Glomerular endothelial cell (primary cell): ENCODE data around the gene HNF4A. TPM values are rescaled to one million over a fixed set of nuclear protein-coding genes. Genes with fewer than 3 reads are reported as not detected.
"Not testable (repeated sequence)": the region's sequence is repeated elsewhere in the genome, so short reads cannot be mapped to it uniquely, and the experiment has no call there.

Experiments used
- DNase-seq: peaks from one replicate; pipeline ENCODE4 v3.0.0-alpha.2; 2011; ENCODE audit warnings: low read depth, low spot score; ENCODE audit errors: extremely low read depth
- total RNA-seq: library from RNA; depleted of rRNA; stranded (reverse); fragments of >200 nt; gene quantifications from 2 replicates; pipeline ENCODE4 v1.2.3, GENCODE V29; 2015

Gene HNF4A
- total RNA-seq, 1 donor from 2014 or later, result not detected

GRCh38 chr20:44344723-44345122 is 10.8 kb upstream of the HNF4A start:
- no peak for DNase-seq

DNA sequence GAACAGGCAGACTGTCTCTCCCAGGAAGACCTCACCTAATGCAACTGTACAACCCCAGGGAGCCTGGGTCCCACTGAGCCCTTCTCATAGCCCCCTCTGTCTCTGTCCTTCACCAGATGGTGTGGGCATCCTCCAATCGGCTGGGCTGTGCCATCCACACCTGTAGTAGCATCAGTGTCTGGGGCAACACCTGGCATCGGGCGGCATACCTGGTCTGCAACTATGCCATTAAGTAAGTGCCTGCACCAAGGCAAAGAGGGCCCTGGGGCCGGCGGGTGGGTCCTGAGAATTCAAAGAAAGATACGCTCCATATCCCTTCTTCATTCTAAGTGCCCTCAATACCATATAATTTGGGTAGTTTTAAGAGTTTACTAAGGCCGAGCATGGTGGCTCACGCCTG is 10.4 kb upstream of the HNF4A start:
- no peak for DNase-seq

GRCh38 chr20:44345941-44346340 is 9.6 kb upstream of the HNF4A start:
- DNase-seq, result not testable (repeated sequence)

DNA sequence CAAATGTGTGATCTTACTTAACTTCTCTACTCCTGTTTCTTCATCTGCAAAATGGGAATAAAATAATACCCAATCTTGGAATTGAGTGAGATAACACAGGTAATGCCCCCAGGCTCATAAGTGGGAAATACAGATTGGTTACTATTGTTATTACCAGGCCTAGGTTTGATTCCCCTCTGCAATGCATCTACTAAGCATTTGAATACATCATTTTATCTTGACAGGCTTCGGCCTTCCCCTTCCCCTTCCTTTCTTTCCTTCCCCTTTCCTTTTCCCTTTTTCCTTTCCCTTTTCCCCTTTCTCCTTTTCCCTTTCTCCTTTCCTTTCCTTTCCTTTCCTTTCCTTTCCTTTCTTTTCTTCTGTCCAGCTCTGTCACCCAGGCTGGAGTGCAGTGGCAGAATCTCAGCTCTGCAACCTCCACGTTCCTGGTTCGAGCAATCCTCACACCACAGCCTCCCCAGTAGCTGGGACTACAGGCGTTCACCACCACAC is 7.3 kb upstream of the HNF4A start:
- no peak for DNase-seq

DNA sequence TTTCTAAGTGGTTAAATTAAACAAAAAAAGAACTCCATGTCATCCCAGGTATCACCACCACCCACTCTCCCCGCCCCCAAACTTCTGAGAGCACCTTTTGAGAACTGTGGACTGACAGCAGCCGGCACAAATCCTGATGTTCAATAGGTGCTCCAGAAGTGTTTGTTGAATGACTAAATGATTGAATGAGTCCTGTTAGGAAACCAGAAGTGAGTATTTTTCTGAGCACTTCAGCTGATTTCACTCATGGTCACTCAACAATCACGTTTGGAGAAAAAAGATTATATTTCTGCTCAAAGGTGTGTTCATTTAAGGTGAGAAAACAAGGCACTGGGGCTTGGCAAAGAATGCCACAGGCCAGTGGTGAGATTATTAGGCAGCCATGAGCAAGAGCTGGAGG is 6.2 kb upstream of the HNF4A start:
- DNase-seq, result no peak

DNA sequence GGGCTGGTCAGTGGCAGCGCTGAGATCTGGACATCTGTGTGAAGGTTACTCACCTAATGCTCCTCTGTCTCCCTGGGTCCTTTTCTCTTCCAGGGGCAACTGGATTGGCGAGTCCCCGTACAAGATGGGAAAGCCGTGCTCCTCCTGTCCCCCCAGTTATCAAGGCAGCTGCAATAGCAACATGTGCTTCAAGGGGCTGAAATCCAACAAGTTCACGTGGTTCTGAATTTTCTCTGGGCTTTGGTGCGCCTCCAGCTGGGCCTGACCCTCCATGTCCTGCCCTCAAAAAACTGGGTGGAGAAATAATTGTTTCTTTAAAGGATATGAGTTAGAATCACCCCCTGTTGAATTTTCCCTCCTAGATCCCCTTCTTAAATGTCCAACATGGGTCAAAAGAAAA is 4.9 kb upstream of the HNF4A start:
- no peak for DNase-seq

DNA sequence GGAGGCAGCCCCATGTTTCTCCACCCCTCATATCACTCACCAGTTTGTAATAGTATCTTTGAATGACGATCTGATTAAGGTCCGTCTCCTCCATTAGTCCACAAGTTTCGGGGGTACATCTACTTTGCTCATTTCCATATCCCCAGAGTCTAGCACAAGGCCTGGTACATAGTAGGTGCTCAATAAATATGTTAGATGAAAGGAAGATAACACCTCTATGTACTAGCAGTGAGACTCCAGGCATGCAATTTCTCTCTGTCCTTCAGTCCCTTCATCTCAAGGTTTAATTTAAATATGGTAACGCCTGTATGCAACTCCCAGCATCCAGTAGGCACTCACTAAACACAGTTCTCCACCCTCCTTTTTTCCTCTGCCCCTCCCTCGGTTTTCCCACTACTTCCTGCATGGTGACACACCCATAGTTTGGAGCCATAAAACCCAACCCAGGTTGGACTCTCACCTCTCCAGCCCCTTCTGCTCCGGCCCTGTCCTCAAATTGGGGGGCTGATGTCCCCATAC is 461 bp upstream of the HNF4A start:
- DNase-seq, result no peak

GRCh38 chr20:44356353-44356723 is 839 bp downstream of the HNF4A start:
- no peak for DNase-seq

DNA sequence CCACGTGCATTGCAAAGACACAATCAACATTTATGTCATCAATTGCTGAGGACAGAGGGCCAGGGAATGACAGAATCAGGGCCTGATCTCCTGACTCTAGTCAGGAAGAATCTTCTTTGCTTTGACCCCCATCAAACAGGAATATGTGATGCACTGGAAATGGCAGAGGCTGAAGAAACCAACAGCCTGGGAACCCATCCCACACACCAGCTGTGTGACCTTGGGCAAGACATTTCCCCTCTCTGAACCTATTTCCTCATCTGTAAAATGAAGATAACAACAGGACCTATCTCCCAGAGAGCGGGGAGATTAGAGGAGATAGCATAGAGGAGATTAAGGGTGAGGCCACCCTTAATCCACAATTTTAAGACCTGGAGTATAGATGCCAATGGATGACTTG is 1.5 kb downstream of the HNF4A start:
- DNase-seq, result no peak

- no peak for DNase-seq
Measured at GRCh38 chr20:44357555-44358125, 2.1 kb downstream of the HNF4A start.

- no peak for DNase-seq
Measured at GRCh38 chr20:44358776-44359175, 3.3 kb downstream of the HNF4A start.

GRCh38 chr20:44360221-44360620 is 4.7 kb downstream of the HNF4A start:
- no peak for DNase-seq

DNA sequence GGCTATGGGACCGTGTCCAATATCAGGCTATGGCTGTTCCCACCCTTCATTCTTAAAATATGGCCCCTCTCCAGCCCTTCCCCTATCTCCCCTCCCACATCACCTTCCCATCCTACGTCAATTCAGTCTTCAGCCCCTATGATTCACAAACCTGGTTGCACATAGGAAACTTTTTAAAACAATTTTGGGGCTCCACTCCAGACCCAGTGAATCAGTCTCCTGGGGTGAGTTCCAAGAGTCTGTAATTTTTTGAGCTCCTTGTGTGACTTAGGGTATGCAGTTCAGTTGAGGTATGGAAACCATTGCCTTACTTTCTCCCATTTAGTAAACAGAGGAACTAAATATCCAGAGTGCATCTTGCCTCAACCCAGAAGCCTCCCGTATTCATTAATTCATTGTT is 5.5 kb downstream of the HNF4A start:
- no peak for DNase-seq

DNA sequence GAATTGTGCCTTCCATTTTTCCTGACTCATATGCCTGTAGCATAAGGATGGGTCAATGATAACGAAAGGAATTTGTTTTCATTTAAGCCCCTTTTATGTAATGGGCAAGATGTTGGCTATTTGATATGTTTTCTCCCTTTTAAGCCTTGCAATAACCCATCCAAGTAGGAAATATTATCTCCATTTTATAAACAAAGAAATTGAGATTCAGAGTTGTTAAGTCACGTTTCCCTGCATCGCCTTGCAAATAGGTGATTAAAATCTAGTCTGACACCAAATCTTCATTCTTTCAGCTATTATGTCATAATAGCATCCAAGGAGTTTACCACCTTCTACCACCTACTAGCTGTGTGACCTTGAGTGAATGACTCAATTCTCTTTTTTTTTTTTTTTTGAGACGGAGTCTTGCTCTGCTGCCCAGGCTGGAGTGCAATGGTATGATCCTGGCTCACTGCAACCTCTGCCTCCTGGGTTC is 7.0 kb downstream of the HNF4A start:
- DNase-seq, result no peak

GRCh38 chr20:44364068-44364467 is 8.6 kb downstream of the HNF4A start:
- no peak for DNase-seq

- no peak for DNase-seq
Measured at GRCh38 chr20:44364780-44365179, 9.3 kb downstream of the HNF4A start.

- no peak for DNase-seq
Measured at GRCh38 chr20:44367746-44368145, 12.2 kb downstream of the HNF4A start.

GRCh38 chr20:44370639-44371218 is 15.2 kb downstream of the HNF4A start:
- no peak for DNase-seq

DNA sequence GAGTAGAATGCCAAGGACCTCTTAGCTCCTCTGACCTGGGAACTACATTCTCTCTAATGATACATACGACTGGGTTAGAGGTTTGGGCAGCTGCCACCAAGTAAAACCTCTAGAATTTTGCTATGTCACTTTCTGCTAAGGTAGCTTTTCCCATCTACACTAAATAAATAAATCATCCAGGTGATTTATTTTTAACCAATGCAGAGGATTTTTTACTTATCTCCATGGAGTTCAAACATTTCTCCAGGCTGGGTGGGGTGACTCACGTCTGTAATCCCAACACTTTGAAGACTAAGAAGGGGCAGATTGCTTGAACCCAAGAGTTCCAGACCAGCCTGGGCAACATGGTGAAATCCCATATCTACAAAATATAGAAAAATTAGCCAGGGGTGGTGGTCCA is 27.1 kb downstream of the HNF4A start:
- DNase-seq, result no peak

- DNase-seq, result no peak
Measured at GRCh38 chr20:44384423-44385027, 29.0 kb downstream of the HNF4A start.

DNA sequence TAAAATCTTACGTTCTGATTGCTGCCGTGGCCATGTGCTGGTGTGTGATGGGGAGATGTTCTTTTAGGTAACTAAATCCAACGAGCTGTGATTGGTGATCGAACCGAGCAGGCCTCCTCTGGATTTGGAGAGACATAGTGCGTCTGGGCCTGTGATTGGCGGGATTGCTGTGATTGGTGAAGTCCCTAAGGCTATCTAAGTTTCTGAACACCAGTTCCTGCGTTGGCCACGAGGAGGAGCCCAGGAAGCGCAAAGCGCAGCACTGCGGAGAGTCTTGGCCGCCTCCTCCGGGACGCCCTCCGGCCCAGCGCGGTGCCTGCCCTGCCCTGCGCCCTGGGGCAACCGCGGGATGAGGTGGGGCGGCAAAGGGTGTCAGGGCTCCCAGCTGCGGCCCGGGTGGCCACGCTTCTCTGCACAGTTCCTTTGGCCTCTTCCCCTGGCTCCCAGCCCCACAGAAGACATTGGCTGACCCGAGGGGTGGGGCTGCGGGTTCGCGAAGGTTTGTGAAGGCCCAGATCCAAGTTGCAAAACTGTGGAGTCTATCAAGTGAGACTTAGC is 33.0 kb downstream of the HNF4A start:
- no peak for DNase-seq

DNA sequence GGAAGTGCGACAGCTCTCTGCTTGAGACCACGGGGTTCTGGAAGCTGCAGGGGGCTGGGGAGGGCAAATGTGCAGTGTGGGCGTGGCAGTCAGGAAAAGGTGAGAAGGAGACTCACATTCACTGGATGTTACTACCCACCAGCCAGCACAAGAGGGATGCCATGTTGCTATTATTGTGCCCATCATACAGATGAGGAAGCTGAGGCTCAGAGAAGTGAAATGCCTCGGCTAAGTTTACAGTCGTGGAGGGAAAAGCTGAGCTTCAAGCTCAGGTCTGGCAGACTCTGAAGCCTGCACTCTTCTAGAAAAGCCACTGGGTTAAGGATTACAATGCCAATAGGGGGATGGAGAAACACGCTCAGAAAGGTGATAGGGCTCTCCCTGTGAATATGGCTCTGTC is 34.4 kb downstream of the HNF4A start:
- DNase-seq, result no peak
